ENCODE measurements around the gene GDPD5.

GRCh38 chr11:75421902-75422247 lies 103.9 kb downstream of the GDPD5 start:
- TF ChIP-seq CTCF (IDR thresholded peaks at IDR 0.05) = no peak
- TF ChIP-seq POLR2AphosphoS5 (IDR thresholded peaks at IDR 0.05) = no peak
